ENCODE data around the gene TEK. TPM values are rescaled to one million over a fixed set of nuclear protein-coding genes. Genes with fewer than 3 reads are reported as not detected.

The TEK gene
- total RNA-seq, 1 donor from 2014 or later, result 0.89 TPM

DNA sequence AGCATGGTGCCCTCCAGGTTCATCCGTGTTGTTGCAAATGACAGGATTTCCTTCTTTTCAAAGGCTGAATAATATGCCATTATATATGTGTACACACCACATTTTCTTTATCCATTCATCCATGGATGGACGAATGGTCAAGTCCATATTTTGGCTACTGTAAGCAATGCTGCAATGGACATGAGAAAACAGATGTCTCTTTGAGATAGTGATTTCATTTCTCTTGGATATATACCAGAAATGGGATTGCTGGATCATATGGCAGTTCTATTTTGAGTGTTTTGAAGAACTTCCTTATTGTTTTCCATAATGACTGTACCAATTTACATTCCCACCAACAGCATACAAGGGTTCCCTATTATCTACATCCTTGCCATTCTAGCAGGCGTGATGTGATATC lies 67.9 kb downstream of the TEK start:
- H3K9me3 Mint-ChIP-seq, result peaks cover 11% of the 10 kb centered on the region
- H3K4me1 Mint-ChIP-seq, result no peaks in the 10 kb centered on the region
- no peak for DNase-seq (ENCODE audit: low read depth, low spot score)
- H3K4me3 Mint-ChIP-seq, result no peak overlapping the region
- H3K27ac Mint-ChIP-seq (ENCODE audit: unreplicated experiment), result no peak overlapping the region
- peaks cover 10% of the 10 kb centered on the region for H3K36me3 Mint-ChIP-seq (ENCODE audit: low read depth)
- TF ChIP-seq, protein P1, sequence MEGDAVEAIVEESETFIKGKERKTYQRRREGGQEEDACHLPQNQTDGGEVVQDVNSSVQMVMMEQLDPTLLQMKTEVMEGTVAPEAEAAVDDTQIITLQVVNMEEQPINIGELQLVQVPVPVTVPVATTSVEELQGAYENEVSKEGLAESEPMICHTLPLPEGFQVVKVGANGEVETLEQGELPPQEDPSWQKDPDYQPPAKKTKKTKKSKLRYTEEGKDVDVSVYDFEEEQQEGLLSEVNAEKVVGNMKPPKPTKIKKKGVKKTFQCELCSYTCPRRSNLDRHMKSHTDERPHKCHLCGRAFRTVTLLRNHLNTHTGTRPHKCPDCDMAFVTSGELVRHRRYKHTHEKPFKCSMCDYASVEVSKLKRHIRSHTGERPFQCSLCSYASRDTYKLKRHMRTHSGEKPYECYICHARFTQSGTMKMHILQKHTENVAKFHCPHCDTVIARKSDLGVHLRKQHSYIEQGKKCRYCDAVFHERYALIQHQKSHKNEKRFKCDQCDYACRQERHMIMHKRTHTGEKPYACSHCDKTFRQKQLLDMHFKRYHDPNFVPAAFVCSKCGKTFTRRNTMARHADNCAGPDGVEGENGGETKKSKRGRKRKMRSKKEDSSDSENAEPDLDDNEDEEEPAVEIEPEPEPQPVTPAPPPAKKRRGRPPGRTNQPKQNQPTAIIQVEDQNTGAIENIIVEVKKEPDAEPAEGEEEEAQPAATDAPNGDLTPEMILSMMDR (conservative IDR thresholded peaks at IDR 0.05), result no peak
- H3K27me3 Mint-ChIP-seq (ENCODE audit: low read depth), result no peaks in the 10 kb centered on the region

DNA sequence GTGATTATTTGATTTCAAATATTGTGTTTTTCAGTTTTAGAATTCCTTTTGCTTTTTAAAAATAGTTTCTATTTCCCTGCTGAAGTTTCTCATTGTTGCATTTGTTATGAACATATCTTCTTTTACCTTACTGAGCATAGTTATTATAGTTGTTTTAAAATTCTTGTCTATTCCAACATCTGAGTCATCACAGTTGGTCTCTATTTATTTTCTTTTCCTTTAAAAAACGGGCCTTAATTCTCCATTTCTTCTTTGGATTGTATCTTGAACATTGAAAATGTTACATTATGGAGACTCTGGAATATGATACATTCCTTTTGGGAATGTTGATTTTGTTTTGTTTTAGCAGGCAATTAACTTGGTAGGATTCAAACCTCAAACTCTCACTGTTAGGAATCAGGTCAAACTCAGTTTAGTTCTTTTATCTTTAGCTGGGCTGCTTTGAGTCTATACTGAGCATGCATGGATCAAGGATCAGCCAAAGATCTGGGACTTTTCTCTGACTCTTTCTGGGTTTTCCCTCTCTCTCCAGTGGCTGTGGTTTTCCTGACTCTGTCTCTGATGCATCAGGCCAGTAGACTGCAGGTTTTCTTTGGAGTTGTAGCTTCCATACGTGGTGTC lies 70.3 kb downstream of the TEK start:
- Mint-ChIP-seq H3K27me3 (ENCODE audit: low read depth) (no peaks in the 10 kb centered on the region), H3K27ac (ENCODE audit: unreplicated experiment) (no peak overlapping the region), H3K36me3 (ENCODE audit: low read depth) (peaks cover 10% of the 10 kb centered on the region), H3K9me3 (peaks cover 11% of the 10 kb centered on the region), H3K4me3 (no peak overlapping the region), H3K4me1 (no peaks in the 10 kb centered on the region)
- no peak for DNase-seq (ENCODE audit: low read depth, low spot score)
- TF ChIP-seq, protein P1 (conservative IDR thresholded peaks at IDR 0.05), result no peak

DNA sequence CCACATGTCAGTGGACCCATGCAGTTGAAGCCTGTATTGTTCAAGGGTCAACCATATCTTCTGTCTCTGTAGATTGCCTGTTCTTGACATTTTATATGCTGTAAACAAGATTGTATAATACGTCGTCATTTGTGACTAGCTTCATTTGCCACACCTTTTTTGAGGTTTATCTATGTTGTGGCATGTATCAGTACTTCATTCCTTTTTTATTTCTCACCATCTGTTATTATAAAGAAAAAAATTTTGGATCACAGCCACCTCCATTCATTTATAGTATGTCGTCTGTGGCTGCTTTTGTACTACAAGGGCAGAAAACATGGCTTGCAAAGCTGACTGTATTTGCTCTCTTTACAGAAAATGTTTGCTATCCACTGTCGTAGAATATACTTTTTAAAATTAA lies 72.4 kb downstream of the TEK start:
- peaks cover 10% of the 10 kb centered on the region for H3K36me3 Mint-ChIP-seq (ENCODE audit: low read depth)

DNA sequence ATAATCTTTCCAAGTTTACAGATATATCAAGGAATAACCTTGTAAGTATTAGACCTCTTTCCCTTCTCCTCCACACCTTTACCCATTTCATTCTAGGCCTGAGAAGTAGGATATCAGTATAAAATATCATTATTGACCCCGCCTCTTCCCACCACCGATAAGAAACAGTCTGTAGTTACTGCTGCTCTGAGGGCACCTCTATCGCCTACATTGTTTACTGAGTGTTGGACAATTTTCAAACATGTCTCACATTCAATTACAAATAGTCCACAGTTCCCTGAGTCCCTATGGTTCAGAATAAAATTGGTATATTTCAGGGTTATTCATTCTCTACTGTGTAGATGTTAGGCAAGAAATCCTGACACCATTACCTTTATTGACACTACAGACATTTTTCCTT lies 73.4 kb downstream of the TEK start:
- no peaks in the 10 kb centered on the region for H3K27me3 Mint-ChIP-seq (ENCODE audit: low read depth)
- H3K36me3 Mint-ChIP-seq (ENCODE audit: low read depth), result peaks cover 10% of the 10 kb centered on the region
- no peaks in the 10 kb centered on the region for H3K4me1 Mint-ChIP-seq
- H3K4me3 Mint-ChIP-seq, result no peak overlapping the region
- TF ChIP-seq, protein P1 (conservative IDR thresholded peaks at IDR 0.05), result no peak
- no peak overlapping the region for H3K27ac Mint-ChIP-seq (ENCODE audit: unreplicated experiment)
- DNase-seq (ENCODE audit: low read depth, low spot score), result no peak
- H3K9me3 Mint-ChIP-seq, result peaks cover 11% of the 10 kb centered on the region

More for the DNA sequence above, 72.4 kb downstream of the TEK start:
- Mint-ChIP-seq H3K4me1 (no peaks in the 10 kb centered on the region), H3K4me3 (no peak overlapping the region), H3K27me3 (ENCODE audit: low read depth) (no peaks in the 10 kb centered on the region), H3K27ac (ENCODE audit: unreplicated experiment) (no peak overlapping the region), H3K9me3 (peaks cover 11% of the 10 kb centered on the region)
- TF ChIP-seq, protein P1 (conservative IDR thresholded peaks at IDR 0.05), result no peak
- DNase-seq (ENCODE audit: low read depth, low spot score), result no peak

DNA sequence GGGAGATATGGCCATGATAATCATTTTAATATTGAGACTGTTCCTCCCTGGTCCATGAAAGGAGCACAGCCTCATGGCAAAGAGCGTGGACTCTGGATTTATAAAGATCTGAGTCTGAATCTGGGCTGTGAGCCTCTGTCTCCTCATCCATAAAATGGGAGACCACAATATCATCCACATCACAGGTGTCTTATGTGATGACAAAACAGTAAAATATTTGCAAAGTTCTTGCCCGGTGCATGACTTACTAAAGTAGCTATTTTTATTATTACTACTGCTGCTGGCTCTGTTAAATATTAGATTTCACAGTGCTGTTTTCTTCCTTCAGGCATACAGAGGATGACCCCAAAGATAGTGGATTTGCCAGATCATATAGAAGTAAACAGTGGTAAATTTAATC lies 74.1 kb downstream of the TEK start:
- Mint-ChIP-seq H3K9me3 (peaks cover 6% of the 10 kb centered on the region), H3K4me1 (no peaks in the 10 kb centered on the region), H3K36me3 (ENCODE audit: low read depth) (peaks cover 5% of the 10 kb centered on the region)

More for the DNA sequence above, 74.1 kb downstream of the TEK start:
- H3K4me3 Mint-ChIP-seq, result no peak overlapping the region
- no peaks in the 10 kb centered on the region for H3K27me3 Mint-ChIP-seq (ENCODE audit: low read depth)
- DNase-seq (ENCODE audit: low read depth, low spot score), result no peak
- TF ChIP-seq, protein P1 (conservative IDR thresholded peaks at IDR 0.05), result no peak
- H3K27ac Mint-ChIP-seq (ENCODE audit: unreplicated experiment), result no peak overlapping the region
